ENCODE data around the gene DMTF1. TPM values are rescaled to one million over a fixed set of nuclear protein-coding genes. Genes with fewer than 3 reads are reported as not detected.

Gene DMTF1
- total RNA-seq, 1 experiment from 2014 or later, result 56.3 TPM

GRCh38 chr7:87129332-87129731 lies 22.9 kb upstream of the DMTF1 start:
- Histone ChIP-seq H3K4me3 (replicated peaks in 1 of 2; ENCODE audit: low read depth in 1 of 2, low read length in 2 of 2) (no peak overlapping the region), H3K27me3 (ENCODE audit: insufficient read depth, low read length) (no peaks in the 10 kb centered on the region), H3K4me1 (ENCODE audit: control insufficient read depth in 1 of 2, insufficient read depth in 2 of 2, low read length in 2 of 2) (no peaks in the 10 kb centered on the region), H3K36me3 (ENCODE audit: control insufficient read depth in 1 of 2, insufficient read depth in 2 of 2, low read length in 2 of 2) (no peaks in the 10 kb centered on the region), H2AFZ (ENCODE audit: low read depth, low read length, poor library complexity, severe bottlenecking) (no peak overlapping the region), H3K27ac (ENCODE audit: low read depth, low read length) (no peak overlapping the region), H4K20me1 (ENCODE audit: insufficient read depth) (no peaks in the 10 kb centered on the region), H3K9me2 (ENCODE audit: insufficient read depth) (peaks cover 3% of the 10 kb centered on the region; the same call in 1 of the 2 replicates), H3K9me3 (ENCODE audit: control insufficient read depth in 1 of 2, insufficient read depth in 1 of 2, low read depth in 1 of 2, low read length in 2 of 2) (no peaks in the 10 kb centered on the region), H3K9ac (ENCODE audit: low read length) (no peak overlapping the region), H3K79me2 (ENCODE audit: insufficient read depth, low read length) (no peaks in the 10 kb centered on the region), H3K4me2 (ENCODE audit: low read length) (no peak overlapping the region)
- no peak for TF ChIP-seq CEBPB (IDR thresholded peaks at IDR 0.05; ENCODE audit: low read depth)
- no peak for TF ChIP-seq EZH2phosphoT487 (IDR thresholded peaks at IDR 0.05; ENCODE audit: borderline replicate concordance)
- TF ChIP-seq SRF (IDR thresholded peaks at IDR 0.05; ENCODE audit: low read depth), result no peak
- no peak for TF ChIP-seq JUND (IDR thresholded peaks at IDR 0.05)
- no peak for TF ChIP-seq POLR2AphosphoS5 (IDR thresholded peaks at IDR 0.05; ENCODE audit: low read depth, low read length)
- TF ChIP-seq TCF7L2 (IDR thresholded peaks at IDR 0.05; ENCODE audit: borderline replicate concordance, extremely low read depth, insufficient read depth, insufficient read length), result no peak
- TF ChIP-seq SIN3A (IDR thresholded peaks at IDR 0.05; ENCODE audit: low read depth), result no peak
- TF ChIP-seq, protein P1, sequence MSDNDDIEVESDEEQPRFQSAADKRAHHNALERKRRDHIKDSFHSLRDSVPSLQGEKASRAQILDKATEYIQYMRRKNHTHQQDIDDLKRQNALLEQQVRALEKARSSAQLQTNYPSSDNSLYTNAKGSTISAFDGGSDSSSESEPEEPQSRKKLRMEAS (IDR thresholded peaks at IDR 0.05), result no peak
- no peak for TF ChIP-seq RAD21 (IDR thresholded peaks at IDR 0.05; ENCODE audit: low read depth)
- RAD21 ChIA-PET (ENCODE audit: low non-redundant PET in 1 of 2, low total read pairs in 2 of 2, uncharacterized antibody in 2 of 2, unreplicated experiment in 2 of 2), result no interaction called here
- intact Hi-C loops (cut with micrococcal nuclease), result no loop called here
- no peak for ATAC-seq
- CTCF ChIA-PET, result no interaction called here
- BruUV-seq (replicated peaks), result no TSS peak
- DNase-seq (ENCODE audit: low read depth, low spot score), result no peak
- POLR2A ChIA-PET, result no interaction called here

- BruUV-seq (replicated peaks), result no TSS peak
- Histone ChIP-seq H3K36me3 (ENCODE audit: control insufficient read depth in 1 of 2, insufficient read depth in 2 of 2, low read length in 2 of 2) (no peaks in the 10 kb centered on the region), H3K4me1 (ENCODE audit: control insufficient read depth in 1 of 2, insufficient read depth in 2 of 2, low read length in 2 of 2) (no peaks in the 10 kb centered on the region), H3K9ac (ENCODE audit: low read length) (no peak overlapping the region), H3K4me2 (ENCODE audit: low read length) (no peak overlapping the region), H3K9me3 (ENCODE audit: control insufficient read depth in 1 of 2, insufficient read depth in 1 of 2, low read depth in 1 of 2, low read length in 2 of 2) (no peaks in the 10 kb centered on the region), H3K4me3 (replicated peaks in 1 of 2; ENCODE audit: low read depth in 1 of 2, low read length in 2 of 2) (no peak overlapping the region), H3K9me2 (ENCODE audit: insufficient read depth) (peaks cover 2% of the 10 kb centered on the region; the same call in 1 of the 2 replicates), H2AFZ (ENCODE audit: low read depth, low read length, poor library complexity, severe bottlenecking) (no peak overlapping the region), H4K20me1 (ENCODE audit: insufficient read depth) (no peaks in the 10 kb centered on the region), H3K79me2 (ENCODE audit: insufficient read depth, low read length) (no peaks in the 10 kb centered on the region), H3K27ac (ENCODE audit: low read depth, low read length) (no peak overlapping the region), H3K27me3 (ENCODE audit: insufficient read depth, low read length) (no peaks in the 10 kb centered on the region)
- POLR2A ChIA-PET, result no interaction called here
- CTCF ChIA-PET, result no interaction called here
- TF ChIP-seq JUND (IDR thresholded peaks at IDR 0.05), result no peak
- TF ChIP-seq TCF7L2 (IDR thresholded peaks at IDR 0.05; ENCODE audit: borderline replicate concordance, extremely low read depth, insufficient read depth, insufficient read length), result no peak
- no peak for TF ChIP-seq SRF (IDR thresholded peaks at IDR 0.05; ENCODE audit: low read depth)
- no peak for TF ChIP-seq RAD21 (IDR thresholded peaks at IDR 0.05; ENCODE audit: low read depth)
- TF ChIP-seq, protein P2, sequence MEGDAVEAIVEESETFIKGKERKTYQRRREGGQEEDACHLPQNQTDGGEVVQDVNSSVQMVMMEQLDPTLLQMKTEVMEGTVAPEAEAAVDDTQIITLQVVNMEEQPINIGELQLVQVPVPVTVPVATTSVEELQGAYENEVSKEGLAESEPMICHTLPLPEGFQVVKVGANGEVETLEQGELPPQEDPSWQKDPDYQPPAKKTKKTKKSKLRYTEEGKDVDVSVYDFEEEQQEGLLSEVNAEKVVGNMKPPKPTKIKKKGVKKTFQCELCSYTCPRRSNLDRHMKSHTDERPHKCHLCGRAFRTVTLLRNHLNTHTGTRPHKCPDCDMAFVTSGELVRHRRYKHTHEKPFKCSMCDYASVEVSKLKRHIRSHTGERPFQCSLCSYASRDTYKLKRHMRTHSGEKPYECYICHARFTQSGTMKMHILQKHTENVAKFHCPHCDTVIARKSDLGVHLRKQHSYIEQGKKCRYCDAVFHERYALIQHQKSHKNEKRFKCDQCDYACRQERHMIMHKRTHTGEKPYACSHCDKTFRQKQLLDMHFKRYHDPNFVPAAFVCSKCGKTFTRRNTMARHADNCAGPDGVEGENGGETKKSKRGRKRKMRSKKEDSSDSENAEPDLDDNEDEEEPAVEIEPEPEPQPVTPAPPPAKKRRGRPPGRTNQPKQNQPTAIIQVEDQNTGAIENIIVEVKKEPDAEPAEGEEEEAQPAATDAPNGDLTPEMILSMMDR (IDR thresholded peaks at IDR 0.05 in 2 of 3, conservative IDR thresholded peaks at IDR 0.05 in 1 of 3; ENCODE audit: borderline replicate concordance in 1 of 3, insufficient read depth in 1 of 3, low read depth in 2 of 3, low read length in 2 of 3), result no peak
- TF ChIP-seq EZH2 (IDR thresholded peaks at IDR 0.05), result no peak
- no peak for TF ChIP-seq ELF1 (IDR thresholded peaks at IDR 0.05; ENCODE audit: borderline replicate concordance, low read depth)
- TF ChIP-seq SP1 (IDR thresholded peaks at IDR 0.05; ENCODE audit: low read depth), result no peak
- no peak for TF ChIP-seq CEBPB (IDR thresholded peaks at IDR 0.05; ENCODE audit: low read depth)
- no peak for TF ChIP-seq SIN3A (IDR thresholded peaks at IDR 0.05; ENCODE audit: low read depth)
- TF ChIP-seq ZNF274 (IDR thresholded peaks at IDR 0.05; ENCODE audit: low read depth, low read length), result no peak
- DNase-seq (ENCODE audit: low read depth, low spot score) (no peak), ATAC-seq (no peak)
- intact Hi-C loops (cut with micrococcal nuclease), result no loop called here
- RAD21 ChIA-PET (ENCODE audit: low non-redundant PET in 1 of 2, low total read pairs in 2 of 2, uncharacterized antibody in 2 of 2, unreplicated experiment in 2 of 2), result no interaction called here
These were observed 22.4 kb upstream of the DMTF1 start for GRCh38 chr7:87129848-87130247.
